Stomach (tissue), 4 donors: ENCODE results near the gene FASTKD3.

Experiments used
- POLR2A ChIP-seq, 4 donors: fragments of 450-650 bp; IDR thresholded peaks; one replicate each; pipeline ENCODE4 v1.6.1; 2016; ENCODE audit warnings: antibody characterized with exemption in 4 of 4, control low read depth in 2 of 4, mild to moderate bottlenecking in 1 of 4, moderate library complexity in 1 of 4
- TF ChIP-seq, protein P1 (sequence below), 7 experiments: fragments of 450-650 bp in 4 of 7; fragments of 200-600 bp in 3 of 7; sonication (generic) in 3 of 7; IDR thresholded peaks; one replicate each; pipeline ENCODE4 v1.5.1; 2016 to 2019; ENCODE audit warnings: antibody characterized with exemption in 7 of 7, control low read depth in 2 of 7, mild to moderate bottlenecking in 1 of 7

DNA sequence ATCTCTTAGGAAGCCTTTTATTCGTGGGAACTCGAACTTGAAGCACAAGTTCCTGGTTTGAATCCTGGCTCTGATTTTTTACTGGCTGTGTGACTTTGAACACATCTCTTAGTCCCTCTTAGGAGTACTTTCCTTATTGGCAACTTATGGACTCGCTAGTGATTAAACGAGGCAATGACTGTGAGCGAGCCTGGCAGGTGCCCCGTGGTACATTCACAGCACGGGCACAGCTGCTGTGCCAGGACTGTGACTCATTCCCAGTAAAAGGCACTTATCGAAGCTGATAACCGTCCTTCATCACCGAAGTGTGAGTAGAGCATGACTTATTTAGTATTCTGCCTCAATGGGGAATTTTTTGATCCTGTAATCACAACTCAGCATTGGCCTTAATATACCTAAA is 40.6 kb downstream of the FASTKD3 start:
- TF ChIP-seq POLR2A (IDR thresholded peaks at IDR 0.05), result no peak
- TF ChIP-seq, protein P1, sequence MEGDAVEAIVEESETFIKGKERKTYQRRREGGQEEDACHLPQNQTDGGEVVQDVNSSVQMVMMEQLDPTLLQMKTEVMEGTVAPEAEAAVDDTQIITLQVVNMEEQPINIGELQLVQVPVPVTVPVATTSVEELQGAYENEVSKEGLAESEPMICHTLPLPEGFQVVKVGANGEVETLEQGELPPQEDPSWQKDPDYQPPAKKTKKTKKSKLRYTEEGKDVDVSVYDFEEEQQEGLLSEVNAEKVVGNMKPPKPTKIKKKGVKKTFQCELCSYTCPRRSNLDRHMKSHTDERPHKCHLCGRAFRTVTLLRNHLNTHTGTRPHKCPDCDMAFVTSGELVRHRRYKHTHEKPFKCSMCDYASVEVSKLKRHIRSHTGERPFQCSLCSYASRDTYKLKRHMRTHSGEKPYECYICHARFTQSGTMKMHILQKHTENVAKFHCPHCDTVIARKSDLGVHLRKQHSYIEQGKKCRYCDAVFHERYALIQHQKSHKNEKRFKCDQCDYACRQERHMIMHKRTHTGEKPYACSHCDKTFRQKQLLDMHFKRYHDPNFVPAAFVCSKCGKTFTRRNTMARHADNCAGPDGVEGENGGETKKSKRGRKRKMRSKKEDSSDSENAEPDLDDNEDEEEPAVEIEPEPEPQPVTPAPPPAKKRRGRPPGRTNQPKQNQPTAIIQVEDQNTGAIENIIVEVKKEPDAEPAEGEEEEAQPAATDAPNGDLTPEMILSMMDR (IDR thresholded peaks at IDR 0.05), result no peak
